HG02678 (cell line): ENCODE results near the gene ZDHHC7.

Experiments used
- ATAC-seq: cut with Tn5 transposase; IDR thresholded peaks from one replicate; pipeline ENCODE4 v1.9.1; 2021; ENCODE audit warnings: mild to moderate bottlenecking, moderate library complexity; ENCODE audit not compliant: unreplicated experiment

The ZDHHC7 gene

GRCh38 chr16:84925092-84925772, 86.1 kb downstream of the ZDHHC7 start:
- no peak for ATAC-seq

- ATAC-seq = no peak
Observed at GRCh38 chr16:84924331-84925091, 86.8 kb downstream of the ZDHHC7 start.
